ENCODE results near the gene PLD1.

Gene PLD1

GRCh38 chr3:171569571-171570132 is 240.6 kb downstream of the PLD1 start:
- no peaks in the 10 kb centered on the region for H3K79me2 ChIP-seq (ENCODE audit: insufficient read depth, low read length)
- H4K20me1 ChIP-seq (ENCODE audit: insufficient read depth, low read length, poor library complexity, severe bottlenecking): no peaks in the 10 kb centered on the region
- H3K9ac ChIP-seq (ENCODE audit: low read depth, low read length, poor library complexity, severe bottlenecking): no peak overlapping the region
- H3K4me1 ChIP-seq (ENCODE audit: insufficient read depth, low read length, poor library complexity, severe bottlenecking): no peaks in the 10 kb centered on the region
- no peak overlapping the region for H3K4me3 ChIP-seq (ENCODE audit: low read length, poor library complexity, severe bottlenecking)
- no peaks in the 10 kb centered on the region for H3K27me3 ChIP-seq (ENCODE audit: insufficient read depth, low read length, poor library complexity, severe bottlenecking)
- no peaks in the 10 kb centered on the region for H3K9me3 ChIP-seq (ENCODE audit: insufficient read depth, low read depth, low read length)
- H2AFZ ChIP-seq (ENCODE audit: low read length): no peak overlapping the region
- TF ChIP-seq EZH2phosphoT487 (IDR thresholded peaks at IDR 0.05; ENCODE audit: borderline replicate concordance) (no peak), CTCF (conservative IDR thresholded peaks at IDR 0.05; ENCODE audit: low read length) (peak; percentile 31)
- no peaks in the 10 kb centered on the region for H3K36me3 ChIP-seq (ENCODE audit: insufficient read depth, low read length)
- no peaks in the 10 kb centered on the region for H3K9me2 ChIP-seq (replicated peaks; ENCODE audit: low read depth, low read length)
- H3K4me2 ChIP-seq (ENCODE audit: low read depth, low read length, poor library complexity, severe bottlenecking): no peak overlapping the region
- no peaks in the 10 kb centered on the region for H3F3A ChIP-seq (ENCODE audit: low read depth)

GRCh38 chr3:171568766-171569165 is 241.5 kb downstream of the PLD1 start:
- Histone ChIP-seq H3K9ac (ENCODE audit: low read depth, low read length, poor library complexity, severe bottlenecking) (no peak overlapping the region), H3K36me3 (ENCODE audit: insufficient read depth, low read length) (no peaks in the 10 kb centered on the region), H3K4me2 (ENCODE audit: low read depth, low read length, poor library complexity, severe bottlenecking) (no peak overlapping the region), H3K9me3 (ENCODE audit: insufficient read depth, low read depth, low read length) (no peaks in the 10 kb centered on the region), H4K20me1 (ENCODE audit: insufficient read depth, low read length, poor library complexity, severe bottlenecking) (no peaks in the 10 kb centered on the region), H3K79me2 (ENCODE audit: insufficient read depth, low read length) (no peaks in the 10 kb centered on the region), H3F3A (ENCODE audit: low read depth) (no peaks in the 10 kb centered on the region), H3K27me3 (ENCODE audit: insufficient read depth, low read length, poor library complexity, severe bottlenecking) (no peaks in the 10 kb centered on the region), H3K4me1 (ENCODE audit: insufficient read depth, low read length, poor library complexity, severe bottlenecking) (no peaks in the 10 kb centered on the region), H2AFZ (ENCODE audit: low read length) (no peak overlapping the region), H3K9me2 (replicated peaks; ENCODE audit: low read depth, low read length) (no peaks in the 10 kb centered on the region), H3K4me3 (ENCODE audit: low read length, poor library complexity, severe bottlenecking) (no peak overlapping the region)
- TF ChIP-seq EZH2phosphoT487 (IDR thresholded peaks at IDR 0.05; ENCODE audit: borderline replicate concordance) (no peak), CTCF (conservative IDR thresholded peaks at IDR 0.05; ENCODE audit: low read length) (no peak)

- Histone ChIP-seq H3K27me3 (ENCODE audit: insufficient read depth, low read length, poor library complexity, severe bottlenecking) (no peaks in the 10 kb centered on the region), H3K9ac (ENCODE audit: low read depth, low read length, poor library complexity, severe bottlenecking) (no peak overlapping the region), H3K79me2 (ENCODE audit: insufficient read depth, low read length) (no peaks in the 10 kb centered on the region), H4K20me1 (ENCODE audit: insufficient read depth, low read length, poor library complexity, severe bottlenecking) (no peaks in the 10 kb centered on the region), H3K9me2 (replicated peaks; ENCODE audit: low read depth, low read length) (no peaks in the 10 kb centered on the region), H3K4me1 (ENCODE audit: insufficient read depth, low read length, poor library complexity, severe bottlenecking) (no peaks in the 10 kb centered on the region), H3F3A (ENCODE audit: low read depth) (no peaks in the 10 kb centered on the region), H2AFZ (ENCODE audit: low read length) (no peak overlapping the region), H3K4me3 (ENCODE audit: low read length, poor library complexity, severe bottlenecking) (no peak overlapping the region), H3K4me2 (ENCODE audit: low read depth, low read length, poor library complexity, severe bottlenecking) (no peak overlapping the region), H3K9me3 (ENCODE audit: insufficient read depth, low read depth, low read length) (no peaks in the 10 kb centered on the region), H3K36me3 (ENCODE audit: insufficient read depth, low read length) (no peaks in the 10 kb centered on the region)
- peak; percentile 85 for TF ChIP-seq CTCF (conservative IDR thresholded peaks at IDR 0.05; ENCODE audit: low read length)
- no peak for TF ChIP-seq EZH2phosphoT487 (IDR thresholded peaks at IDR 0.05; ENCODE audit: borderline replicate concordance)
Measured at GRCh38 chr3:171566803-171567422, 243.4 kb downstream of the PLD1 start.
